H1 (cell line): ENCODE measurements around the gene HS6ST1. TPM values are rescaled to one million over a fixed set of nuclear protein-coding genes. Genes with fewer than 3 reads are reported as not detected.

Source experiments
- ASH2L ChIP-seq: fragments of 200-600, 300-600 bp; sonication (generic); IDR thresholded peaks from one replicate; pipeline ENCODE4 v1.7.1; 2017; ENCODE audit warnings: low read length
- BCL11A ChIP-seq, 2 experiments: IDR thresholded peaks; one replicate each; pipeline ENCODE4 v1.6.1; 2011; ENCODE audit warnings: low read depth in 2 of 2, low read length in 2 of 2, mild to moderate bottlenecking in 2 of 2
- CBX5 ChIP-seq: fragments of 300-800, 300-1000 bp; sonication (generic); IDR thresholded peaks from 2 replicates; pipeline ENCODE4 v1.7.1; 2016; ENCODE audit warnings: antibody characterized with exemption, low read length, low read depth
- CBX8 ChIP-seq: fragments of 300-800, 300-1000 bp; sonication (generic); IDR thresholded peaks from 2 replicates; pipeline ENCODE4 v1.7.1; 2016; ENCODE audit warnings: low read depth, low read length, borderline replicate concordance
- E2F6 ChIP-seq: IDR thresholded peaks from 2 replicates; pipeline ENCODE4 v1.6.1; 2012; ENCODE audit warnings: inconsistent platforms
- EP300 ChIP-seq, 2 experiments: IDR thresholded peaks; 1 replicate in 1 of 2; 2 replicates in 1 of 2; pipeline ENCODE4 v1.6.1; 2011 to 2012; ENCODE audit warnings: low read depth in 2 of 2, low read length in 2 of 2, mild to moderate bottlenecking in 2 of 2, borderline replicate concordance in 1 of 2, inconsistent platforms in 1 of 2, moderate library complexity in 1 of 2
- GABPA ChIP-seq: IDR thresholded peaks from 2 replicates; pipeline ENCODE4 v1.6.1; 2011; ENCODE audit warnings: mild to moderate bottlenecking, low read length, moderate library complexity, borderline replicate concordance; ENCODE audit not compliant: insufficient read depth
- GTF2F1 ChIP-seq: IDR thresholded peaks from 2 replicates; pipeline ENCODE4 v1.6.1; 2012; ENCODE audit warnings: low read depth, low read length, improper control_type of control experiment, borderline replicate concordance
- HDAC6 ChIP-seq: IDR thresholded peaks from one replicate; pipeline ENCODE4 v1.7.1; 2012; ENCODE audit warnings: low read depth, mild to moderate bottlenecking, inconsistent platforms, low read length, moderate library complexity
- KDM4A ChIP-seq: IDR thresholded peaks from one replicate; pipeline ENCODE4 v1.7.1; 2012; ENCODE audit warnings: low read depth, mild to moderate bottlenecking, moderate library complexity, low read length, inconsistent platforms; ENCODE audit not compliant: severe bottlenecking
- MAX ChIP-seq: IDR thresholded peaks from 2 replicates; pipeline ENCODE4 v1.6.1; 2012; ENCODE audit warnings: inconsistent platforms
- RBBP5 ChIP-seq: IDR thresholded peaks from 2 replicates; pipeline ENCODE4 v1.7.1; 2012; ENCODE audit warnings: low read depth, mild to moderate bottlenecking, inconsistent platforms, low read length, moderate library complexity, borderline replicate concordance
- RFX5 ChIP-seq: IDR thresholded peaks from 2 replicates; pipeline ENCODE4 v1.6.1; 2011; ENCODE audit warnings: low read depth, low read length, improper control_type of control experiment, borderline replicate concordance
- RXRA ChIP-seq: IDR thresholded peaks from 2 replicates; pipeline ENCODE4 v1.6.1; 2011; ENCODE audit warnings: low read depth, mild to moderate bottlenecking, low read length, moderate library complexity; ENCODE audit not compliant: insufficient read depth
- SIN3A ChIP-seq, 2 experiments: IDR thresholded peaks in 1 of 2; conservative IDR thresholded peaks in 1 of 2; 2 replicates each; pipeline ENCODE4 v1.6.1; 2011 to 2012; ENCODE audit warnings: low read length in 2 of 2, improper control_type of control experiment in 1 of 2, low read depth in 1 of 2, mild to moderate bottlenecking in 1 of 2
- SP1 ChIP-seq: IDR thresholded peaks from 2 replicates; pipeline ENCODE4 v1.6.1; 2011; ENCODE audit warnings: low read depth, low read length
- SP4 ChIP-seq: IDR thresholded peaks from 2 replicates; pipeline ENCODE4 v1.6.1; 2012; ENCODE audit warnings: low read length, inconsistent platforms
- TAF1 ChIP-seq: IDR thresholded peaks from 2 replicates; pipeline ENCODE4 v1.6.1; 2011; ENCODE audit warnings: mild to moderate bottlenecking, low read depth, low read length
- TBP ChIP-seq: IDR thresholded peaks from 2 replicates; pipeline ENCODE4 v1.6.1; 2011; ENCODE audit warnings: low read depth, low read length, improper control_type of control experiment
- USF2 ChIP-seq: IDR thresholded peaks from 2 replicates; pipeline ENCODE4 v1.6.1; 2011; ENCODE audit warnings: low read length, improper control_type of control experiment
- YY1 ChIP-seq: IDR thresholded peaks from 2 replicates; pipeline ENCODE4 v1.6.1; 2011; ENCODE audit warnings: low read depth, mild to moderate bottlenecking, low read length
- polyA plus RNA-seq, 7 experiments: library from polyadenylated mRNA; depleted of rRNA in 3 of 7; stranded (reverse) in 5 of 7; unstranded in 2 of 7; fragments of >200 nt in 5 of 7; fragments of 200-250 nt in 2 of 7; gene quantifications; 1 replicate in 5 of 7; 2 replicates in 1 of 7; 4 replicates in 1 of 7; pipeline versions ENCODE4 v1.2.1 to v1.2.3, GENCODE V29; 2011 to 2013; ENCODE audit warnings: missing spikeins in 2 of 7, mixed read lengths in 2 of 7
- total RNA-seq: library from RNA; stranded (reverse); fragmentation: NEBNext Ultra II Directional; extraction: Animal tissue kit (Norgen Biotek cat#: 25700); gene quantifications from 2 replicates; pipeline ENCODE4 v1.2.1, GENCODE V29; 2021

Gene HS6ST1
- total and polyA plus RNA-seq, 2 of the 8 experiments (the other 6 are each of a cell fraction or from before 2014, with no cell fraction given): 37.4 to 74.6 TPM

- 0 out of 4 replicates have a peak, but pooled peaks have one; percentile 3 to 64 for TF ChIP-seq SIN3A (conservative IDR thresholded peaks at IDR 0.05 in 1 of 2, IDR thresholded peaks at IDR 0.05 in 1 of 2; ENCODE audit: low read depth in 1 of 2, low read length in 2 of 2)
- TF ChIP-seq SP1: peak; percentile 72; the same call in 1 of the 2 replicates
- no peak for TF ChIP-seq BCL11A (IDR thresholded peaks at IDR 0.05; ENCODE audit: low read depth in 2 of 2, low read length in 2 of 2)
- no peak for TF ChIP-seq RXRA
- TF ChIP-seq SP4: no peak
- no peak for TF ChIP-seq USF2
- TF ChIP-seq RBBP5: no peak
- TF ChIP-seq GTF2F1: no peak
- no peak for TF ChIP-seq CBX8
- TF ChIP-seq HDAC6: no peak
- TF ChIP-seq GABPA: peak; percentile 78
- peak; percentile 36 for TF ChIP-seq ASH2L
- no peak for TF ChIP-seq CBX5
- peak in 1 of 2 experiments; percentile 90; a peak in 1 of 3 replicates for TF ChIP-seq EP300 (IDR thresholded peaks at IDR 0.05; ENCODE audit: borderline replicate concordance in 1 of 2, low read depth in 2 of 2, low read length in 2 of 2)
- peak; percentile 80 for TF ChIP-seq TAF1
- TF ChIP-seq RFX5: no peak
- peak; percentile 26; the same call in 1 of the 2 replicates for TF ChIP-seq YY1
- peak; percentile 42; the same call in 1 of the 2 replicates for TF ChIP-seq E2F6
- TF ChIP-seq KDM4A: peak; percentile 62
- TF ChIP-seq TBP: 0 out of 2 replicates have a peak, but pooled peaks have one; percentile 11
- TF ChIP-seq MAX: peak; percentile 53; the same call in 1 of the 2 replicates
Observed at GRCh38 chr2:128321784-128322714, 3.4 kb upstream of the HS6ST1 start (continued).
